DOHH2 (cell line): Measurements from ENCODE around the gene BRINP2.

Experiments used
- H3F3A ChIP-seq: fragments of 200-600 bp; sonication (generic), shearing (Covaris generic); 2 replicates; pipeline ENCODE4 v1.6.0; 2016; ENCODE audit warnings: antibody characterized with exemption, mild to moderate bottlenecking; ENCODE audit not compliant: control insufficient read depth, insufficient read depth
- H3K27ac ChIP-seq: fragments of 200-600 bp; sonication (generic); 2 replicates; pipeline ENCODE4 v1.5.1; 2014; ENCODE audit warnings: low read depth, mild to moderate bottlenecking, low read length, moderate library complexity
- H3K27me3 ChIP-seq: fragments of 200-600 bp; sonication (generic); 2 replicates; pipeline ENCODE4 v1.6.1; 2014; ENCODE audit warnings: mild to moderate bottlenecking, low read length, mixed read lengths; ENCODE audit not compliant: control insufficient read depth
- H3K36me3 ChIP-seq: fragments of 200-600 bp; sonication (generic); 2 replicates; pipeline ENCODE4 v1.6.1; 2014; ENCODE audit warnings: mild to moderate bottlenecking, low read length, moderate library complexity, mixed read lengths; ENCODE audit not compliant: control insufficient read depth
- H3K4me1 ChIP-seq: fragments of 200-600 bp; sonication (generic); 2 replicates; pipeline ENCODE4 v1.6.1; 2014; ENCODE audit warnings: mild to moderate bottlenecking, low read length, mixed read lengths; ENCODE audit not compliant: control insufficient read depth
- H3K4me2 ChIP-seq: fragments of 200-600 bp; sonication (generic); 2 replicates; pipeline ENCODE4 v1.6.0; 2014; ENCODE audit warnings: mild to moderate bottlenecking, low read length, moderate library complexity
- H3K4me3 ChIP-seq: fragments of 200-600 bp; sonication (generic); 2 replicates; pipeline ENCODE4 v1.5.1; 2014; ENCODE audit warnings: mild to moderate bottlenecking, low read length, mixed read lengths
- H3K79me2 ChIP-seq: fragments of 200-600 bp; sonication (generic); 2 replicates; pipeline ENCODE4 v1.6.1; 2014; ENCODE audit warnings: mild to moderate bottlenecking, low read length, mixed read lengths; ENCODE audit not compliant: control insufficient read depth
- H3K9me2 ChIP-seq: fragments of 200-600 bp; sonication (generic); replicated peaks from 2 replicates; pipeline ENCODE4 v1.6.1; 2014; ENCODE audit warnings: mild to moderate bottlenecking, low read length, mixed read lengths; ENCODE audit not compliant: control insufficient read depth
- H3K9me3 ChIP-seq: fragments of 200-600 bp; sonication (generic); 2 replicates; pipeline ENCODE4 v1.6.1; 2014; ENCODE audit warnings: antibody characterized with exemption, low read length, mixed read lengths; ENCODE audit not compliant: control insufficient read depth, insufficient read depth
- H4K20me1 ChIP-seq: fragments of 200-600 bp; sonication (generic); 2 replicates; pipeline ENCODE4 v1.6.0; 2014; ENCODE audit warnings: low read depth, mild to moderate bottlenecking, antibody characterized with exemption, low read length, moderate library complexity; ENCODE audit not compliant: control insufficient read depth, insufficient read depth
- EZH2phosphoT487 ChIP-seq: fragments of 200-600 bp; sonication (generic); IDR thresholded peaks from 2 replicates; pipeline ENCODE4 v1.6.1; 2017; ENCODE audit warnings: borderline replicate concordance, mild to moderate bottlenecking, antibody characterized with exemption, low read length, moderate library complexity, mixed read lengths
- TF ChIP-seq, protein P1 (sequence below): fragments of 200-600 bp; sonication (generic); IDR thresholded peaks from one replicate; pipeline ENCODE4 v1.5.1; 2014; ENCODE audit warnings: antibody characterized with exemption, mild to moderate bottlenecking, low read depth, low read length; ENCODE audit not compliant: poor library complexity, severe bottlenecking

Gene BRINP2

DNA sequence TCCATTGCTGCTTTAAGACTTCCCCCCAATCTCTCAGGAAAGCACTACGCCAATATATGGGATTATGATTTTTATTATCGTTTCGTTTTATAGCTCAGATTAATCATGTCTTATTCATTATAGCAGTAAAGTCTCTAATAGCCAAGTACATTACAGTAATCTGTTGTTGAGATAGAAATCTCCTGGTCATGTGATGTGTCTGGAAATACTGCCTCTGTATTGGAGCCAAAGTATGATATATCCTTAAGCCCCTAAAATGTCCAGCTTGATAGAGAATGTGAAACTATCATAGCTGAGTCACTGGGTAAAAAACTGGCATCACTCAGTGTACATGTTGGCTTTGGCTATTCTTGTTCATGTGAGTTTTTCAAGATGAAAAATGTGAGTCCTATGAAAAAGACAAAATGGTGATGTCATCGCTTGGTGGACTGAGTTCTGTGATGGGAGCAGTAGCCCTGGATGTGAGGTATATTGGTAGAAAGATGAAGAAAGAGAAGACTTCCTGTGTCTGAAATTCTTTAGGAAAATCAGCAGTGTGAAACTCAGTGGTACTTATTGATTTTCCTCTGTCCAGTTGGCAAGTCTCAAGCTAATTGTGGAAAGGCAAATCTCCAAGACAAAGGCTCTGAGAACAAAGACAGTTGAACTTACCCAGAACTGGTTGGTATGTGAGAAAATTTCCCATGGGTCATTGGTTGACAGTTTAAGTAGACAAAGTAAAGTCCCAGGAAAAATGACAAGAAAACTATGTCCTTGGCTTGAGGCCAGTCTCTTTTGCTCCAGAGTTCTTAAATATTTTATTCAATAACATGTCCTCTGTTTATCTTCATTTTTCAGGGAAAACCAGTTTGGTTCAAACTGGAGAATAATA is 76.2 kb downstream of the BRINP2 start:
- Histone ChIP-seq H3K27me3 (no peaks in the 10 kb centered on the region), H3K4me3 (no peak overlapping the region), H3K9me2 (no peaks in the 10 kb centered on the region), H3K36me3 (no peaks in the 10 kb centered on the region), H3K9me3 (no peaks in the 10 kb centered on the region), H3K4me1 (no peaks in the 10 kb centered on the region), H3K4me2 (no peak overlapping the region), H3F3A (no peaks in the 10 kb centered on the region), H3K27ac (no peak overlapping the region), H3K79me2 (no peaks in the 10 kb centered on the region), H4K20me1 (no peaks in the 10 kb centered on the region)
- TF ChIP-seq EZH2phosphoT487: no peak
- TF ChIP-seq, protein P1, sequence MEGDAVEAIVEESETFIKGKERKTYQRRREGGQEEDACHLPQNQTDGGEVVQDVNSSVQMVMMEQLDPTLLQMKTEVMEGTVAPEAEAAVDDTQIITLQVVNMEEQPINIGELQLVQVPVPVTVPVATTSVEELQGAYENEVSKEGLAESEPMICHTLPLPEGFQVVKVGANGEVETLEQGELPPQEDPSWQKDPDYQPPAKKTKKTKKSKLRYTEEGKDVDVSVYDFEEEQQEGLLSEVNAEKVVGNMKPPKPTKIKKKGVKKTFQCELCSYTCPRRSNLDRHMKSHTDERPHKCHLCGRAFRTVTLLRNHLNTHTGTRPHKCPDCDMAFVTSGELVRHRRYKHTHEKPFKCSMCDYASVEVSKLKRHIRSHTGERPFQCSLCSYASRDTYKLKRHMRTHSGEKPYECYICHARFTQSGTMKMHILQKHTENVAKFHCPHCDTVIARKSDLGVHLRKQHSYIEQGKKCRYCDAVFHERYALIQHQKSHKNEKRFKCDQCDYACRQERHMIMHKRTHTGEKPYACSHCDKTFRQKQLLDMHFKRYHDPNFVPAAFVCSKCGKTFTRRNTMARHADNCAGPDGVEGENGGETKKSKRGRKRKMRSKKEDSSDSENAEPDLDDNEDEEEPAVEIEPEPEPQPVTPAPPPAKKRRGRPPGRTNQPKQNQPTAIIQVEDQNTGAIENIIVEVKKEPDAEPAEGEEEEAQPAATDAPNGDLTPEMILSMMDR: no peak

DNA sequence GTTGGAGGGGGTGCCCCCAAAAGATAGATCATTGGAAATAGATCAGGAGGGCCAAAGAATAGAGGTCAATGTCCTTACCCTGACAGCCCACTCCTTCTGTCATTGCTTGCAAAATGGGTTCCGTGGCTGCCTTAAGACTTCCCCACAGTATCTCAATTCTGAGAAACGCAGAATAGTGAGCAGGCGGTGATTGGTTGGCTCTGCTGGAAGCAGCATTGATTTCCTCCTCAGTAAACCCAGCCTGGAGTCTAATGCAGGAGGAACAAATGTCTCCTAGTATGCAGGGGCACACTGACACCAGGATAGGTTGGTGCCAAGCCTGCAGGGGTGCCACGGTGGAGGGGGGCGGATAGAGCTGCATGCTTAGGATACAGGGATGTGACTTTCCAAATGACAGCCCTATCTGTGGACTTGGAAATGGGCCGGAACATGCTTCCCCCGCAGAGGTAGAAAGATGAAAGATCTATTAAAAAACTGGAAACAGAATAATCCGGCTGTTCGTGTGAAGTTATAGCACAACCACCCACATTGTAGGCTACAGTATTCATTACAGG is 76.9 kb downstream of the BRINP2 start:
- H3K36me3 ChIP-seq: no peaks in the 10 kb centered on the region
- H3K79me2 ChIP-seq: no peaks in the 10 kb centered on the region
- H3K27ac ChIP-seq: no peak overlapping the region
- H3K9me3 ChIP-seq: no peaks in the 10 kb centered on the region
- H3K27me3 ChIP-seq: no peaks in the 10 kb centered on the region
- TF ChIP-seq EZH2phosphoT487: no peak
- TF ChIP-seq, protein P1: no peak
- H3K4me1 ChIP-seq: no peaks in the 10 kb centered on the region
- no peaks in the 10 kb centered on the region for H4K20me1 ChIP-seq
- H3K9me2 ChIP-seq: no peaks in the 10 kb centered on the region
- H3K4me3 ChIP-seq: no peak overlapping the region
- H3F3A ChIP-seq: no peaks in the 10 kb centered on the region
- H3K4me2 ChIP-seq: no peak overlapping the region

DNA sequence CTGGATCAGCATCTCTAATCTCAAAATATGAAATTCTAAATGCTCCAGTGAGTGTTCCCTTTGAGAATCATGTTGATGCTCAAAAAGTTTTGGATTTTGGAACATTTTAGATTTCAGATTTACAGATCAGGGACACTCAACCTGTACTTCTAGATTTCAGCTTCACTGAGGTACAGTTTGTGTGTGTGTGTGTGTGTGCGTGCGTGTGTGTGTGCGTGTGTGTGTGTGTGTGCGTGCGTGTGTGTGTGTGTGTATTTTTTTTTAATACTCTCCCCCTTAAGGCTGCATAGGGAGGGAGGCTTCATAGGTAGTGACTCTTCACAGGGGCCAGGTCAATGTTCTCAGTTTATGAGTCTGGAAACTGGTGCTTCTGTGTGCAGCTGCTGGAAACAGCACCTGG is 77.5 kb downstream of the BRINP2 start:
- no peaks in the 10 kb centered on the region for H3K9me2 ChIP-seq
- no peak for TF ChIP-seq EZH2phosphoT487
- TF ChIP-seq, protein P1: no peak

More for the DNA sequence above, 77.5 kb downstream of the BRINP2 start:
- H3K36me3 ChIP-seq: no peaks in the 10 kb centered on the region
- H3K4me3 ChIP-seq: no peak overlapping the region
- H3K79me2 ChIP-seq: no peaks in the 10 kb centered on the region
- H4K20me1 ChIP-seq: no peaks in the 10 kb centered on the region
- H3K4me1 ChIP-seq: no peaks in the 10 kb centered on the region
- H3K9me3 ChIP-seq: no peaks in the 10 kb centered on the region
- H3K27ac ChIP-seq: no peak overlapping the region
- H3F3A ChIP-seq: no peaks in the 10 kb centered on the region
- H3K27me3 ChIP-seq: no peaks in the 10 kb centered on the region
- no peak overlapping the region for H3K4me2 ChIP-seq
